Adrenal gland (tissue), 5 donors: Measurements from ENCODE around the gene PPM1E.

Experiments
- POLR2A ChIP-seq, 2 donors: fragments of 450-650 bp; IDR thresholded peaks; one replicate each; pipeline ENCODE4 v1.6.1; 2017; ENCODE audit warnings: antibody characterized with exemption in 2 of 2, mild to moderate bottlenecking in 2 of 2, moderate library complexity in 1 of 2
- TF ChIP-seq, protein P1 (sequence below), 6 experiments: fragments of 450-650 bp in 4 of 6; fragments of 200-600 bp in 2 of 6; sonication (generic) in 1 of 6; IDR thresholded peaks; 1 replicate in 5 of 6; 2 replicates in 1 of 6; pipeline versions ENCODE4 v1.5.1 to v1.8.0; 2016 to 2021; ENCODE audit warnings: antibody characterized with exemption in 6 of 6, mild to moderate bottlenecking in 2 of 6, moderate library complexity in 1 of 6
- donor health status: DM: no; HTN: no; CAD: no.

DNA sequence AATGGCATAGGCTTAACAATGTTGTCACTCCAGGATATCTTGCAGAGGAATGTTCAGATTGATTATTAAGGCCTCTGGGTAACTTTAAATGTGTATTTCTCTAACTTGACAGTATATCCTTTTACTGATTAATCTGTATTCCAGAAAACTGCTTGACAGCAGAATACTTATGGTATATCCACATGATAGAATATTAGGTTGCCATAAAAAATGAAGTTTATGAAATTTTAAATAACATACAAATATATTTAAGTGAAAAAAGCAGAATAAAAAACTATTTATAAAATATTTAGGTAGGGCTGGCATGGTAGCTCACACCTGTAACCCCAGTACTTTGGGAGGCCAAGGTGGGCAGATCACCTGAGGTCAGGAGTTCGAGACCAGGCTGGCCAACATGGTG lies 244.4 kb downstream of the PPM1E start:
- TF ChIP-seq, protein P1, sequence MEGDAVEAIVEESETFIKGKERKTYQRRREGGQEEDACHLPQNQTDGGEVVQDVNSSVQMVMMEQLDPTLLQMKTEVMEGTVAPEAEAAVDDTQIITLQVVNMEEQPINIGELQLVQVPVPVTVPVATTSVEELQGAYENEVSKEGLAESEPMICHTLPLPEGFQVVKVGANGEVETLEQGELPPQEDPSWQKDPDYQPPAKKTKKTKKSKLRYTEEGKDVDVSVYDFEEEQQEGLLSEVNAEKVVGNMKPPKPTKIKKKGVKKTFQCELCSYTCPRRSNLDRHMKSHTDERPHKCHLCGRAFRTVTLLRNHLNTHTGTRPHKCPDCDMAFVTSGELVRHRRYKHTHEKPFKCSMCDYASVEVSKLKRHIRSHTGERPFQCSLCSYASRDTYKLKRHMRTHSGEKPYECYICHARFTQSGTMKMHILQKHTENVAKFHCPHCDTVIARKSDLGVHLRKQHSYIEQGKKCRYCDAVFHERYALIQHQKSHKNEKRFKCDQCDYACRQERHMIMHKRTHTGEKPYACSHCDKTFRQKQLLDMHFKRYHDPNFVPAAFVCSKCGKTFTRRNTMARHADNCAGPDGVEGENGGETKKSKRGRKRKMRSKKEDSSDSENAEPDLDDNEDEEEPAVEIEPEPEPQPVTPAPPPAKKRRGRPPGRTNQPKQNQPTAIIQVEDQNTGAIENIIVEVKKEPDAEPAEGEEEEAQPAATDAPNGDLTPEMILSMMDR (IDR thresholded peaks at IDR 0.05), result no peak
- TF ChIP-seq POLR2A (IDR thresholded peaks at IDR 0.05), result no peak
